ENCODE data around the gene SLC9B1.
"Not testable (repeated sequence)": the region's sequence is repeated elsewhere in the genome, so short reads cannot be mapped to it uniquely, and the experiment has no call there.

SLC9B1 gene

GRCh38 chr4:102871772-102872171 is 147.7 kb downstream of the SLC9B1 start:
- TF ChIP-seq CTCF (IDR thresholded peaks at IDR 0.05; ENCODE audit: insufficient read depth, low read depth, low read length, missing control alignments), result no peak
- no peak overlapping the region for H3K4me3 ChIP-seq (ENCODE audit: low read depth, low read length)
- DNase-seq (ENCODE audit: low read depth), result no peak

GRCh38 chr4:102869569-102870197 is 149.8 kb downstream of the SLC9B1 start:
- no peak for TF ChIP-seq CTCF (IDR thresholded peaks at IDR 0.05; ENCODE audit: insufficient read depth, low read depth, low read length, missing control alignments)
- peak; percentile 14 for DNase-seq (ENCODE audit: low read depth)
- H3K4me3 ChIP-seq (ENCODE audit: low read depth, low read length), result peak overlapping the region; percentile 75

GRCh38 chr4:102868781-102869568 is 150.5 kb downstream of the SLC9B1 start, which contains the start of gene CISD2:
Gene CISD2, plus strand, starts transcription at chr4:102868992. Its CDS starts 93 bp downstream, at chr4:102869085.
- DNase-seq (ENCODE audit: low read depth), result peak; percentile 97
- TF ChIP-seq CTCF (IDR thresholded peaks at IDR 0.05; ENCODE audit: insufficient read depth, low read depth, low read length, missing control alignments), result no peak

GRCh38 chr4:102868153-102868780 is 151.2 kb downstream of the SLC9B1 start:
- H3K4me3 ChIP-seq (ENCODE audit: low read depth, low read length), result peak overlapping the region; percentile 75
- TF ChIP-seq CTCF (IDR thresholded peaks at IDR 0.05; ENCODE audit: insufficient read depth, low read depth, low read length, missing control alignments), result no peak
- DNase-seq (ENCODE audit: low read depth), result peak; percentile 34

More at GRCh38 chr4:102868781-102869568, 150.5 kb downstream of the SLC9B1 start, which contains the start of gene CISD2:
- peak within 1 kb of the TSS; percentile 75 for H3K4me3 ChIP-seq (ENCODE audit: low read depth, low read length)

GRCh38 chr4:102867278-102868152 is 152.0 kb downstream of the SLC9B1 start:
- H3K4me3 ChIP-seq (ENCODE audit: low read depth, low read length), result peak overlapping the region; percentile 75
- no peak for TF ChIP-seq CTCF (IDR thresholded peaks at IDR 0.05; ENCODE audit: insufficient read depth, low read depth, low read length, missing control alignments)
- peak; percentile 82 for DNase-seq (ENCODE audit: low read depth)

- DNase-seq (ENCODE audit: low read depth); H3K4me3 ChIP-seq (ENCODE audit: low read depth, low read length): not testable (repeated sequence)
These were observed 154.2 kb downstream of the SLC9B1 start for GRCh38 chr4:102865327-102865726.
